Stimulated activated naive CD8-positive, alpha-beta T cell treated with anti-CD3 and anti-CD28 coated beads, Interleukin-15, Interleukin-2, amounts not matched to agents 100 ng/mL and 50 ng/mL, for 24 hours (primary cell): ENCODE results near the gene BEST1.

Source experiments
- H3K27ac Mint-ChIP-seq: one replicate; pipeline ENCODE4 v1.8.0; 2021; ENCODE audit warnings: mild to moderate bottlenecking, mixed read lengths
- H3K27me3 Mint-ChIP-seq: one replicate; pipeline ENCODE4 v1.8.0; 2021; ENCODE audit warnings: mixed read lengths
- H3K36me3 Mint-ChIP-seq: one replicate; pipeline ENCODE4 v1.8.0; 2021; ENCODE audit warnings: low read depth, mixed read lengths
- H3K4me1 Mint-ChIP-seq: one replicate; pipeline ENCODE4 v1.8.0; 2021; ENCODE audit warnings: low read depth, mixed read lengths
- H3K4me3 Mint-ChIP-seq: one replicate; pipeline ENCODE4 v1.8.0; 2021; ENCODE audit warnings: mild to moderate bottlenecking, mixed read lengths
- H3K9me3 Mint-ChIP-seq: one replicate; pipeline ENCODE4 v1.8.0; 2021; ENCODE audit warnings: mixed read lengths

The BEST1 gene

DNA sequence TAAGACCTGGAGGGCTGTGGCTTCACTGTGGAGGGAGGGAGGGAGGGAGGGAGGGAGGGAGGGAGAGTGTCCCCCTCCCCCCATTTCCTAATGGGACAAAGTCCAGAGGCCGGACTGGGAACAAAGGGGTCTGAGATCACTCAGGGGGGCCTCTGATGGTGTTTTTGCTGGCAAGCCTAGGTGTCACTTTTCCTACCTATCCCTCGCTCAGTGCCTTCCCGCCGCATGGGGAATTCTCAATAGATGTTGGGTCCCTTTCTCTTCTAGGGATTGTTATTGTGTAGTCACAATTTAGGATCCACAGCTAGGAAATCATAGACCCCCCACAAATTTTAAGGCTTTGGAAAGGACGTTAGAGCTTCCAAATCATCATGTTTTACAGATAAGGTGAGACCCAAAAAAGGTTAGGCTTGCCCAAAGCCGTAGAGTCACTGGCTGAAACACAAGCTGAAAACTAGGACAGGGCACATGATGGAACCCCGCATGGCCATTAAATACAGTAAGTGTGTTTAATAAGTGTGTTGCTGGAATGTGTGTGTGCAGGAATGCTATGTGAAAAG, 22.0 kb downstream of the BEST1 start:
- no peaks in the 10 kb centered on the region for H3K27me3 Mint-ChIP-seq
- H3K27ac Mint-ChIP-seq: peak overlapping the region; percentile 85
- no peaks in the 10 kb centered on the region for H3K9me3 Mint-ChIP-seq
- no peaks in the 10 kb centered on the region for H3K36me3 Mint-ChIP-seq
- peaks cover 53% of the 10 kb centered on the region for H3K4me1 Mint-ChIP-seq
- peak overlapping the region; percentile 54 for H3K4me3 Mint-ChIP-seq

DNA sequence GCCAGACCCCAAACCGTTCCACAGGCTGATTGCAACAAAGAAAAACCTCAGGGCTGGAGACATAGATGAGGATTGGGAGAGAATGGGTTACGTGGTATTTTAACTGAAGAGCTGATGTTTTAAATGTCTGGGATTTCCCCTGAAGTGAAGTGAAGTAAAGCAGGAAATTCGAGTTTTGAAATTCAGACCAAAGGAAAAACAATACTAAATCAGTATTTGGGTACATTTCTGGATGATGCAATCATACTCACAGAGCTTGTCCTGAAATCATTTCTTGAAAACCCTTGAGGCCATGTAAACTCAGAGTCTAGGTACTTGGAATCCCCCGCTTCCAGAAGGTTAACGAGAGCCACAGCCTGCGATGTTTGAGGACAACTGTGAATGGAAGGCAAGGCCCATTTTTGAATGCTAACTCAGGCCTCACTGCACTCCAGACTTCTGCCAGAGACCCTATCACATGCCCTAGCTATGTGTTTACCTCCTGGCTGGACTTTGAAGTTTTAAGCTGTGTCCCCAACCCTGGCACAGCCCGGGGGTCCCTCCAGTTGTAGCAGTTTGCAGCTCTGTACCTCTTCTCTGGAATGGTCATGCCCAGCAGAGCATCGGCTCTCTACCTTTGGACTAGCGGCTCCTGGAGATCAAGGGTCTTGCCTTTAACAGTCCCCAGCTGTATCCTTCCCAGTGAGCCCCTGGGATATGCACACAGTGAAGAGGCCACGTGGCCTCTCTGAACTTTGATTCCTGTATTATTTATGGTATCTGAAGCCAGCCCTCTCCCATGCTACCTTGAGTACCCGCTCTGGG, 22.7 kb downstream of the BEST1 start:
- H3K4me1 Mint-ChIP-seq: peaks cover 53% of the 10 kb centered on the region
- no peaks in the 10 kb centered on the region for H3K27me3 Mint-ChIP-seq
- H3K36me3 Mint-ChIP-seq: no peaks in the 10 kb centered on the region
- H3K27ac Mint-ChIP-seq: peak overlapping the region; percentile 85
- peak overlapping the region; percentile 54 for H3K4me3 Mint-ChIP-seq
- no peaks in the 10 kb centered on the region for H3K9me3 Mint-ChIP-seq

DNA sequence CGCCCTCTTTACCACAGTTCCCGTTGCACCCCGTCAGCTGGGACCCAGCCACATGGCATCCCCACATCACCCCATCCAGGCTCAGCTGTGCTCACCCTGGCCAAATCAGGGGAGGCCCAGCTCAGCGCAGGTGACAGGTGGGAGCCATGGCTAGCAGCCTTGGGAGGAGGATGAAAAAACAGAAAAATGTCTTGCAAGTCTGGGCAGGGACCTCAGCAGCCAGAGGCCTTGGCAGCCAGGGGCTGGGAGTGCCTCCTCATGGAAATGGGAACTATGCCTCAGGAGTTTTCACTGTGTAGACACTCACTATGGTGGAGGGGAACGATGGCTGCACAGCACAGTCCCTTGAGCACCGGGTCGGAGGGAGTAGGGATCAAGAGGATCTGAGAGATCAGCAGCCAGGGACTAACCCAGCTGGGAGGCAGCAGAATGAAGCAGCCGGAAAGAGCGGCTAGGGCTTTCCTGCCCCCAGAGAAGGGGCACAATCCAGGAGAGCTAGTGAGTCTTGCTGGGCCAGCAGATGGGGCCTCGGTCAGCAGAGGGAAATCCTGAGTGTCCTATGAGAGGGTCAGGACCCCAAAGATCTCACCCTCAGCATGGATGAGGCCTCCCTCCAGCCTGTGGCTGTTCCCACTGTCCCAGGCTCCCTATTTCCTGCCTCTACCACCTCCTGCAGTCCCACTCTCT, 23.5 kb downstream of the BEST1 start:
- no peak overlapping the region for H3K4me3 Mint-ChIP-seq
- no peaks in the 10 kb centered on the region for H3K9me3 Mint-ChIP-seq
- no peaks in the 10 kb centered on the region for H3K36me3 Mint-ChIP-seq
- peaks cover 49% of the 10 kb centered on the region for H3K4me1 Mint-ChIP-seq
- H3K27me3 Mint-ChIP-seq: no peaks in the 10 kb centered on the region
- peak overlapping the region; percentile 85 for H3K27ac Mint-ChIP-seq

GRCh38 chr11:61974766-61975631, 24.8 kb downstream of the BEST1 start:
- H3K9me3 Mint-ChIP-seq: no peaks in the 10 kb centered on the region
- H3K4me1 Mint-ChIP-seq: peaks cover 35% of the 10 kb centered on the region
- H3K36me3 Mint-ChIP-seq: no peaks in the 10 kb centered on the region
- no peak overlapping the region for H3K4me3 Mint-ChIP-seq
- no peaks in the 10 kb centered on the region for H3K27me3 Mint-ChIP-seq
- H3K27ac Mint-ChIP-seq: no peak overlapping the region

GRCh38 chr11:61975638-61976419, 25.7 kb downstream of the BEST1 start:
- H3K36me3 Mint-ChIP-seq: no peaks in the 10 kb centered on the region
- no peak overlapping the region for H3K27ac Mint-ChIP-seq
- no peaks in the 10 kb centered on the region for H3K27me3 Mint-ChIP-seq
- peaks cover 28% of the 10 kb centered on the region for H3K4me1 Mint-ChIP-seq
- no peak overlapping the region for H3K4me3 Mint-ChIP-seq
- no peaks in the 10 kb centered on the region for H3K9me3 Mint-ChIP-seq

DNA sequence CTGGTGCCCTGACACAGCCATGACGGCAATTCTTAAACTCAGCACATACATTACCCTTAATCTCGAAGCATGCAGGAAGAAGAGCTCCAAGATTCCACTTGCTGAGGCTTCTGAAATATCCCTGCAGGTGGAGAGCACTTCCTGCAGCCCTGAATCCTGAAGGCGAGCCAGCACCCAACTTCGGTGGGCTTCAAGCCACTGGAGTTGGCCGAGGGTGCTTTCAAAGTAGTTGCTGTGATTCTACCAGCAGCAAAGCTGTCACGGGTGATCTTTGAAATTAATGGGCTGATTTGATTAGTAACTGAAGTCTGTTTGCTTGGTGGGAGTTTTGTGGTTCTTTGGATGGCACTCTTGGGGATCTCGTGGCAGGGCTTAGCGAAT, 26.3 kb downstream of the BEST1 start:
- H3K36me3 Mint-ChIP-seq: no peaks in the 10 kb centered on the region
- H3K27ac Mint-ChIP-seq: no peak overlapping the region
- peaks cover 23% of the 10 kb centered on the region for H3K4me1 Mint-ChIP-seq
- H3K9me3 Mint-ChIP-seq: no peaks in the 10 kb centered on the region
- H3K27me3 Mint-ChIP-seq: no peaks in the 10 kb centered on the region
- no peak overlapping the region for H3K4me3 Mint-ChIP-seq

DNA sequence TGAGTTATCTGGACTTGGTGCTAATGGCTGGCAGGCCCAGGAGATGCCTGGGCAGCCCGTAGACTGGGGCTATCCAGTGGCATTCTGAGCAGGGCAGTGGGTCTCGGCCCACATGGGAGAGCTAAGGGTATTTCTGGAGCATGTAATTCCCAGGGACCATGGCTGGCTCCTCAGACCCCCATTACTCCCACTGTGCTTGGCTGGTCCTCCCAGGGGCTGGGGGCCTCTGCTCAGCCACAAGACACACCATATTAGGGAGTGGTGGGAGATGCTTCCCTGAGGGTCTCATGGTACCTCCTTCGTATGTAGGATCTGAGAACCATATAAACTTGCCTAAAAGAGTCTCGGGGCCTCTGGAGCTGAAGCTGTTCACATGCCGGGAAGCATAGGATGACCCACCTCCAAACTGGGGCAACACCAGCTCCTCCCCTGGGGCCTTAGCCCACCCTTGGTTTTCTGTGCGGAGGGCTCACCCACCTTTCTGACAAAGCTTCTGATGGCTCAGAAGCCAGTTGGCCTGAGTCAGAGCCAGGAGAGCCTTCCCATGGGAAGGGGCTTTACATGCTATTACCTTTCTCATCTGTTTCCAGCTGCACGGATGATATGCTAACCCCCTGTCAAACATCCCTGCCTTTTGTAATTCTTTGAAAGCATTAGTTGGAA, 26.8 kb downstream of the BEST1 start:
- Mint-ChIP-seq H3K27ac (no peak overlapping the region), H3K36me3 (no peaks in the 10 kb centered on the region), H3K9me3 (no peaks in the 10 kb centered on the region), H3K4me3 (no peak overlapping the region), H3K27me3 (no peaks in the 10 kb centered on the region), H3K4me1 (peaks cover 17% of the 10 kb centered on the region)

DNA sequence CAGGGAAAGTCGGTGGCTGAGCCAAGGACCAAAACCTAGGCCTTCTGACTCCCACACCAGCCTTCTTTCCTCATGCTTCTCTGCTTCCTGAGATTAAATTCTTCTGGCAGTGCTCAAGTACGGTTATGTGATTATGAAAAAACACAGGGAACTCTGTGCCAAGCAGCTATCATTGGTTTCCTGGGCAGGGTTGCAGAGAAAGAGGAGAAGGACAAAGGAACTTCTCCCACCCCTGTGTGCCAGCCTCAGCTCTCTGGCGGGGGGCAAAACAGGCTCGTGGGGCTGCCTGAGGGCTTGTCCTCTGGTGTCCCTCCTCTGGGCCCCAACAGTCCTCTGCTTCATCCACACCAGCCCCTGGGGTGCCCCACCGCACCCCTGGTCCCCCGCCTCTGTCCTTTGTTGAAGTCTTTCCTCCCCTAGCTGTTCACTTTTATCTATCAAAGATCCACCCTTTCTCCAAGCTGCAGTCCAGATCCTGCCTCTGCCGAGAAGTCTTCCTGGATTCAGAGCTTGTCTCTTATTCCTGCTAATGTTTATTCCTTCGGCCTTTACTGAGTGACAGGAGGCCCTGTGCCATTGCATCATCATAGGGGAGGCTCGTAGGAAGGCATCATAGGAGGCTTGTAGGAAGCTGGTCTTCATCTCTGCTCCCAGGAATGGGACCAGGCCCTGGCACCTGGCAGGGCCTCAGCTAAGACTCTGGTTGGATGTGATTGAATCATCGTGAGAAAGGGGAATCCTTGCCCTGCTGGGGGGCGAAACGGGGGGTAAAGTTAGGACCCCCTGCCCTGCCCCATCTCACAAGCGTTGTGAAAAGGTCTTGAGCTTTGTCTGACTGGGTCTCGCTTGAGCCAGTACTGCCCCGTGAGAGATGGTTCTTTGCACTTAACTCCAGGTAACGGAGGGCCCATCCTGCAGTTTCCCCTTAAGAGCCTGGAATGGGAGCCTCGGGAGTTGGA, 28.8 kb downstream of the BEST1 start:
- no peaks in the 10 kb centered on the region for H3K36me3 Mint-ChIP-seq
- no peak overlapping the region for H3K4me3 Mint-ChIP-seq
- H3K4me1 Mint-ChIP-seq: peaks cover 5% of the 10 kb centered on the region
- H3K9me3 Mint-ChIP-seq: no peaks in the 10 kb centered on the region
- no peak overlapping the region for H3K27ac Mint-ChIP-seq
- H3K27me3 Mint-ChIP-seq: no peaks in the 10 kb centered on the region

- peaks cover 5% of the 10 kb centered on the region for H3K4me1 Mint-ChIP-seq
- no peak overlapping the region for H3K27ac Mint-ChIP-seq
- H3K9me3 Mint-ChIP-seq: peaks cover under 1% of the 10 kb centered on the region
- peaks cover 2% of the 10 kb centered on the region for H3K36me3 Mint-ChIP-seq
- no peak overlapping the region for H3K4me3 Mint-ChIP-seq
- peaks cover under 1% of the 10 kb centered on the region for H3K27me3 Mint-ChIP-seq
These were observed 30.8 kb downstream of the BEST1 start for GRCh38 chr11:61980783-61981541.

GRCh38 chr11:61983419-61983818, 33.3 kb downstream of the BEST1 start:
- H3K4me3 Mint-ChIP-seq: no peak overlapping the region
- H3K36me3 Mint-ChIP-seq: peaks cover 14% of the 10 kb centered on the region
- H3K4me1 Mint-ChIP-seq: peaks cover 5% of the 10 kb centered on the region
- H3K27ac Mint-ChIP-seq: no peak overlapping the region
- peaks cover 9% of the 10 kb centered on the region for H3K27me3 Mint-ChIP-seq
- H3K9me3 Mint-ChIP-seq: peaks cover 18% of the 10 kb centered on the region

- H3K27ac Mint-ChIP-seq: no peak overlapping the region
- no peak overlapping the region for H3K4me3 Mint-ChIP-seq
- H3K27me3 Mint-ChIP-seq: peaks cover 9% of the 10 kb centered on the region
- peaks cover 5% of the 10 kb centered on the region for H3K4me1 Mint-ChIP-seq
- peaks cover 24% of the 10 kb centered on the region for H3K9me3 Mint-ChIP-seq
- peaks cover 14% of the 10 kb centered on the region for H3K36me3 Mint-ChIP-seq
These were observed 35.7 kb downstream of the BEST1 start for GRCh38 chr11:61985869-61986268.

GRCh38 chr11:61994981-61995380, 44.8 kb downstream of the BEST1 start:
- H3K4me3 Mint-ChIP-seq: no peak overlapping the region
- H3K27me3 Mint-ChIP-seq: no peaks in the 10 kb centered on the region
- H3K36me3 Mint-ChIP-seq: peaks cover 14% of the 10 kb centered on the region
- H3K4me1 Mint-ChIP-seq: no peaks in the 10 kb centered on the region
- H3K27ac Mint-ChIP-seq: no peak overlapping the region
- peaks cover 12% of the 10 kb centered on the region for H3K9me3 Mint-ChIP-seq
